VCaP (cell line): ENCODE data around the gene ZNF668.
A peak's percentile ranks its signal among the peaks of the same experiment; 100 is the strongest.

Experiments used
- H3K27ac ChIP-seq: fragments of 450-650 bp; 2 replicates; pipeline ENCODE4 v1.5.1; 2017
- CTCF ChIP-seq: fragments of 450-650 bp; conservative IDR thresholded peaks from 2 replicates; pipeline ENCODE4 v1.5.1; 2017; ENCODE audit warnings: mild to moderate bottlenecking, moderate library complexity

Gene ZNF668

GRCh38 chr16:31093132-31093703 is 19.2 kb upstream of the ZNF668 start:
- peak overlapping the region; percentile 76 for H3K27ac ChIP-seq
- no peak for TF ChIP-seq CTCF

GRCh38 chr16:31092330-31092729 is 18.3 kb upstream of the ZNF668 start:
- no peak for TF ChIP-seq CTCF
- no peak overlapping the region for H3K27ac ChIP-seq

GRCh38 chr16:31090540-31090939 is 16.5 kb upstream of the ZNF668 start:
- H3K27ac ChIP-seq, result no peak overlapping the region
- TF ChIP-seq CTCF, result no peak

GRCh38 chr16:31089199-31089598 is 15.2 kb upstream of the ZNF668 start:
- H3K27ac ChIP-seq, result no peak overlapping the region
- TF ChIP-seq CTCF, result no peak

- H3K27ac ChIP-seq, result no peak within 1 kb of the TSS
- TF ChIP-seq CTCF, result no peak
Measured at GRCh38 chr16:31088459-31089183, 14.6 kb upstream of the ZNF668 start, which contains the start of gene PRSS53. Gene PRSS53 (minus strand): TSS chr16:31088943. CDS start chr16:31088809, 134 bp downstream.

- H3K27ac ChIP-seq, result no peak overlapping the region
- TF ChIP-seq CTCF, result no peak
Measured at GRCh38 chr16:31087971-31088370, 13.9 kb upstream of the ZNF668 start.

- no peak for TF ChIP-seq CTCF
Measured at GRCh38 chr16:31087481-31087880, 13.4 kb upstream of the ZNF668 start.

More at GRCh38 chr16:31087481-31087880, 13.4 kb upstream of the ZNF668 start:
- H3K27ac ChIP-seq, result no peak overlapping the region
